ENCODE data around the gene SLC25A15.
"Not testable (repeated sequence)": the region's sequence is repeated elsewhere in the genome, so short reads cannot be mapped to it uniquely, and the experiment has no call there.

Gene SLC25A15

GRCh38 chr13:40782971-40783370 is 6.4 kb upstream of the SLC25A15 start:
- DNase-seq: not testable (repeated sequence)

- DNase-seq: no peak
Observed at GRCh38 chr13:40784540-40784939, 4.9 kb upstream of the SLC25A15 start.

GRCh38 chr13:40786568-40786996 is 2.8 kb upstream of the SLC25A15 start:
- DNase-seq: no peak

GRCh38 chr13:40787062-40787461 is 2.3 kb upstream of the SLC25A15 start:
- DNase-seq: no peak

GRCh38 chr13:40788540-40789274 is 704 bp upstream of the SLC25A15 start:
- not testable (repeated sequence) for DNase-seq

GRCh38 chr13:40790154-40790616 is 774 bp downstream of the SLC25A15 start:
- no peak for DNase-seq

- no peak for DNase-seq
Observed at GRCh38 chr13:40792284-40793051, 3.1 kb downstream of the SLC25A15 start.

- DNase-seq: no peak
Observed at GRCh38 chr13:40793339-40793738, 3.9 kb downstream of the SLC25A15 start.

- DNase-seq: no peak
Observed at GRCh38 chr13:40794414-40795368, 5.3 kb downstream of the SLC25A15 start.

- DNase-seq: no peak
Observed at GRCh38 chr13:40796649-40797048, 7.2 kb downstream of the SLC25A15 start.

- DNase-seq: no peak
Observed at GRCh38 chr13:40798380-40798779, 9.0 kb downstream of the SLC25A15 start.

- DNase-seq: no peak
Observed at GRCh38 chr13:40799508-40799907, 10.1 kb downstream of the SLC25A15 start.

- DNase-seq: no peak
Observed at GRCh38 chr13:40800559-40800958, 11.1 kb downstream of the SLC25A15 start.

- DNase-seq: no peak
Observed at GRCh38 chr13:40801255-40802217, 12.1 kb downstream of the SLC25A15 start.

- DNase-seq: no peak
Observed at GRCh38 chr13:40803316-40803715, 13.9 kb downstream of the SLC25A15 start.

- DNase-seq: no peak
Observed at GRCh38 chr13:40806241-40806640, 16.8 kb downstream of the SLC25A15 start.

- DNase-seq: no peak
Observed at GRCh38 chr13:40809471-40809870, 20.1 kb downstream of the SLC25A15 start.

- no peak for DNase-seq
Observed at GRCh38 chr13:40812102-40812501, 22.7 kb downstream of the SLC25A15 start.

- no peak for DNase-seq
Observed at GRCh38 chr13:40812724-40813445, 23.5 kb downstream of the SLC25A15 start.

GRCh38 chr13:40813667-40814454 is 24.4 kb downstream of the SLC25A15 start:
- no peak for DNase-seq
